Measurements from ENCODE around the gene OST4.
A peak's percentile ranks its signal among the peaks of the same experiment; 100 is the strongest.

The OST4 gene

DNA sequence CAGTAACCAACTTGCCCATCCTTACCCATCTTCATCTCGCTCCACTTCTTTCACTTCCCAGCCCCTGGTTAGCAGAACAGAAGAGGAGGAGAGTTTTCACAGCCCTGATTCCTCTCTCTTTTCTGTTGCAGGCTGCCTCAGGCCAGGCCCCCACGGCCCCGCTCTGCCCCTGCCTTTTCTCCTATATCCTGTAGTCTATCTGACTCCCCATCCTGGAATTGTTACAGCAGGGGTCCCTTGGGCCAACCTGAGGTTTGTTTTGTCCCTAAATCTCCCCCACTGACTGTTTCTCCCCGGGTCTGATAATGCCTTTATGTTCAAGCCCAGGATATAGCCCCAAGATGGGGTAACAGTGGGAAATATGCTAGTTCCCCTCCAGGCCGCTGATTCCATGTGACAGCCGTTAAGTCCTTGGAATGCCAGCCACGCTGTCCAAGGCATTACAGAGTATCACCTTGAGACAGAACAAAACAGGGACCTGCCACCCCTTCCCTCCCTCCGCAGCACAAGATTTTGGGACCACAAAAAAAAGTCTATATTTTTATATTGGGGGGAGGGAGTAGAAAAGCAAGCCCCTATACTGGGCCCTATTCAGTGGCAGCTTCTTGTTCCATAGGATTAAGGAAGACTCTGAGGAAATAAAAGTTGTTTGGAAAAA, 1.4 kb downstream of the OST4 start:
- TF ChIP-seq, protein P1, sequence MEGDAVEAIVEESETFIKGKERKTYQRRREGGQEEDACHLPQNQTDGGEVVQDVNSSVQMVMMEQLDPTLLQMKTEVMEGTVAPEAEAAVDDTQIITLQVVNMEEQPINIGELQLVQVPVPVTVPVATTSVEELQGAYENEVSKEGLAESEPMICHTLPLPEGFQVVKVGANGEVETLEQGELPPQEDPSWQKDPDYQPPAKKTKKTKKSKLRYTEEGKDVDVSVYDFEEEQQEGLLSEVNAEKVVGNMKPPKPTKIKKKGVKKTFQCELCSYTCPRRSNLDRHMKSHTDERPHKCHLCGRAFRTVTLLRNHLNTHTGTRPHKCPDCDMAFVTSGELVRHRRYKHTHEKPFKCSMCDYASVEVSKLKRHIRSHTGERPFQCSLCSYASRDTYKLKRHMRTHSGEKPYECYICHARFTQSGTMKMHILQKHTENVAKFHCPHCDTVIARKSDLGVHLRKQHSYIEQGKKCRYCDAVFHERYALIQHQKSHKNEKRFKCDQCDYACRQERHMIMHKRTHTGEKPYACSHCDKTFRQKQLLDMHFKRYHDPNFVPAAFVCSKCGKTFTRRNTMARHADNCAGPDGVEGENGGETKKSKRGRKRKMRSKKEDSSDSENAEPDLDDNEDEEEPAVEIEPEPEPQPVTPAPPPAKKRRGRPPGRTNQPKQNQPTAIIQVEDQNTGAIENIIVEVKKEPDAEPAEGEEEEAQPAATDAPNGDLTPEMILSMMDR (IDR thresholded peaks at IDR 0.05; ENCODE audit: insufficient read depth, low read length, missing control alignments) = no peak
- DNase-seq (ENCODE audit: low read depth, low spot score) = no peak
- peak overlapping the region; percentile 91 for H3K4me3 ChIP-seq (ENCODE audit: low read depth, low read length)
- POLR2A ChIA-PET = interaction anchor here (2.2 to 3.4 kb wide), 3 partner anchors 15 to 37 kb away, joined by 7 to 31 read pairs (median 16); partner anchors contain the start of genes AGBL5 and TMEM214
- CTCF ChIA-PET = interaction anchor here (0.8 to 1.4 kb wide), 3 partner anchors 11 to 129 kb away, joined by 3 to 4 read pairs (median 3); no protein-coding TSS in a partner anchor

DNA sequence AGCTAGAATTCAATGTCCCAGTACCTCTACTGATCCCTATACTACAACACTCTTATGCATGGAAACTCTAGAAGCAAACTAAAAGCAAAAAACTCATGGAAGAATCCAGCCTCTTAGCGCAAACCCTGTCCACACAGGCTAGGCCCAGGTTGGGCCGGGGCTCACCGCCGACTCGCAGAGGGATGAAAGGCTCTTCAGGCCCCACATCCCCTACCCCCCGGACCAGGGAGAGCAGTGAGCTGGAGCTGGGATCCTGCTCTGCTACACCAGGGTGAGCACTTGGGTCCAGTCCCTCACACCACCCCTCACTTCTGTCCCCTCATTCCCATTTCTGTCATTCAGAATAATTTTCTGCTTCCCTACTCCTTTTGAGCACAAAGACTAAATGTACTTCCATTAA, 2.0 kb downstream of the OST4 start:
- DNase-seq (ENCODE audit: low read depth, low spot score) = no peak
- POLR2A ChIA-PET = interaction anchor here (2.6 kb wide), 1 partner anchor 11 kb away, joined by 14 read pairs; no protein-coding TSS in a partner anchor
- CTCF ChIA-PET = interaction anchor here (0.8 to 3.5 kb wide), 4 partner anchors 9 to 129 kb away, joined by 3 to 13 read pairs (median 10); partner anchors contain the start of gene EMILIN1
- H3K4me3 ChIP-seq (ENCODE audit: low read depth, low read length) = peak overlapping the region; percentile 91
- TF ChIP-seq, protein P1 (IDR thresholded peaks at IDR 0.05; ENCODE audit: insufficient read depth, low read length, missing control alignments) = no peak

DNA sequence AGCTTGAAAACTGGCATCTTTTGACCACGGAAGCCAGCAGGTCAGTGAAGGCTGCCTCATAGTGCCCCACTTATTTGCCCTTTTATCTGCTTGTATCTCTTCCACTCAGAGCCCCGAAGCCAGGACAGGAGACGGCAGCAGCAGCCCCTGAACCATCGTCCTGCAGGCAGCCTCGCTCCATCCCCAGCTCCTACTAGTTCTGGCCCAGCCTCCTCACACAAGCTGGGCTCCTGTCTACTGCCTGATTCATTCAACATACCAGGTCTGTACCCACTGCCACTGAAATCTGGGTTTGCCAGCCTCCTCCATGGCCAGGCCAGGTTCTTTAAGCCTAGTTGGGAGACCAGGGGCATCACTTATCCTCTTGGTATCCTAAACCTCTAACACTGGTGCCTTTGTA, 4.1 kb downstream of the OST4 start:
- DNase-seq (ENCODE audit: low read depth, low spot score) = no peak
- ChIA-PET POLR2A (interaction anchor here (1.0 to 2.6 kb wide), 5 partner anchors 9 to 17 kb away, joined by 3 to 14 read pairs (median 4); partner anchors contain the start of genes AGBL5 and EMILIN1), CTCF (interaction anchor here (0.8 to 3.5 kb wide), 5 partner anchors 11 to 106 kb away, joined by 3 to 13 read pairs (median 4); partner anchors contain the start of genes AGBL5 and EMILIN1)
- no peak overlapping the region for H3K4me3 ChIP-seq (ENCODE audit: low read depth, low read length)
- TF ChIP-seq, protein P1 (IDR thresholded peaks at IDR 0.05; ENCODE audit: insufficient read depth, low read length, missing control alignments) = no peak

DNA sequence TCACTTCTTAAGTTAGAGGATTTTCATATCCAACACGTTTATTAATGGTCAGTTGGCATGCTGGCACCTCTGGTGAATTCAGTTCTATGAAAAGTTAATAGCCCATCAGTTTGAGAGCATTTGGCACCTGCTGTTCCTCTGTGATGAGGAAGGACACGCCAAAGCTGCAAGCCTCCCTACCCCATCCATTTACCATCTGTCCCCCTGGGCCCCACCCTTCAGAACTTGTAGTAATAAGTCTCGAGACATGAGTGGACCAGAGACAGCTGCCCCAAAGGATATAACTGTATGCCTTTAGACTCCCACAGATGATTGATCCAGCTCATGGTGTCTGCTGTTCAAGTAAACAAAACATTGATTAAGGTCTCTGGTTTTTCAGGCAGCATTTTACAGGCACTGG, 6.3 kb downstream of the OST4 start:
- TF ChIP-seq, protein P1 (IDR thresholded peaks at IDR 0.05; ENCODE audit: insufficient read depth, low read length, missing control alignments) = no peak
- POLR2A ChIA-PET = interaction anchor here (0.6 to 1.6 kb wide), 4 partner anchors 8 to 262 kb away, joined by 3 to 8 read pairs (median 6); no protein-coding TSS in a partner anchor
- CTCF ChIA-PET = interaction anchor here (0.7 to 1.3 kb wide), 4 partner anchors 9 to 15 kb away, joined by 3 to 4 read pairs (median 3); partner anchors contain the start of gene EMILIN1
- no peak overlapping the region for H3K4me3 ChIP-seq (ENCODE audit: low read depth, low read length)
- DNase-seq (ENCODE audit: low read depth, low spot score) = no peak

DNA sequence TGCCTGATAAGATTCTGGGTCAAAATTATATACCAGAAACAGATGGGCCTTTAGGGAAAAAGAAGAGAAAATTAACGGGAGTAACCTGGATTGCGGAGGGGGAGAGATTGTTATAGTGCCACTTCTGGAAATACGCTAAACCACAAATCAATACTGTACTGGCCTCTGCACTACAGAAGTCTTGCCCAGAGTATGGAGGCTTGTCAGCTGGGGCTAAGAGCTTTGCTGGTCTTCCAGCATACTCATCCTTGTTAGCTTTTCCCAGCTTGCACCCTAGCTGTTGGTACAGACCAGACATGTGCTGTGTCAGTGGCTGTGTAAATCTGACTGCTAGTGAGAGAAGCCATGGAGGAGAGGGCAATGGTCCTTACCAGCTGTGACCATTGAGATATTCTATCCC, 11.1 kb downstream of the OST4 start:
- no peak for DNase-seq (ENCODE audit: low read depth, low spot score)
- ChIA-PET CTCF (no interaction called here), POLR2A (interaction anchor here (0.5 to 2.7 kb wide), 4 partner anchors 10 to 105 kb away, joined by 4 to 13 read pairs (median 4); partner anchors contain the start of genes AGBL5 and OST4)
- H3K4me3 ChIP-seq (ENCODE audit: low read depth, low read length) = no peak overlapping the region
- TF ChIP-seq, protein P1 (IDR thresholded peaks at IDR 0.05; ENCODE audit: insufficient read depth, low read length, missing control alignments) = no peak
